GM23248 (cell line): ENCODE results near the gene PPP2R1B. TPM values are rescaled to one million over a fixed set of nuclear protein-coding genes. Genes with fewer than 3 reads are reported as not detected.

ENCODE experiments used
- DNase-seq: peaks from one replicate; pipeline ENCODE4 v3.0.0-alpha.2; 2015
- H2AFZ ChIP-seq: fragments of 200-600 bp; sonication (generic); 2 replicates; pipeline ENCODE4 v1.6.1; 2016; ENCODE audit warnings: antibody characterized with exemption
- H3F3A ChIP-seq: fragments of 200-600 bp; sonication (generic); 2 replicates; pipeline ENCODE4 v1.6.1; 2016; ENCODE audit warnings: mild to moderate bottlenecking, antibody characterized with exemption, mixed run types; ENCODE audit not compliant: insufficient read depth
- H3K27ac ChIP-seq: fragments of 200-600 bp; sonication (generic); 2 replicates; pipeline ENCODE4 v1.5.1; 2016; ENCODE audit warnings: mild to moderate bottlenecking
- H3K27me3 ChIP-seq: fragments of 200-600 bp; sonication (generic); replicated peaks from 2 replicates; pipeline ENCODE4 v1.6.1; 2016; ENCODE audit warnings: mild to moderate bottlenecking; ENCODE audit not compliant: insufficient read depth
- H3K36me3 ChIP-seq: fragments of 200-600 bp; sonication (generic); 2 replicates; pipeline ENCODE4 v1.6.1; 2016; ENCODE audit warnings: low read depth, mild to moderate bottlenecking
- H3K4me1 ChIP-seq: fragments of 200-600 bp; sonication (generic); 2 replicates; pipeline ENCODE4 v1.6.1; 2016; ENCODE audit warnings: mild to moderate bottlenecking; ENCODE audit not compliant: insufficient read depth
- H3K4me2 ChIP-seq: fragments of 200-600 bp; sonication (generic); one replicate; pipeline ENCODE4 v1.6.1; 2016; ENCODE audit warnings: mild to moderate bottlenecking; ENCODE audit not compliant: unreplicated experiment
- H3K4me3 ChIP-seq: fragments of 200-600 bp; sonication (generic); 2 replicates; pipeline ENCODE4 v1.5.1; 2016; ENCODE audit warnings: mild to moderate bottlenecking
- H3K79me2 ChIP-seq: fragments of 200-600 bp; sonication (generic); 2 replicates; pipeline ENCODE4 v1.6.1; 2016; ENCODE audit warnings: mild to moderate bottlenecking; ENCODE audit not compliant: insufficient read depth
- H3K9ac ChIP-seq: fragments of 200-600 bp; sonication (generic); 2 replicates; pipeline ENCODE4 v1.6.1; 2016; ENCODE audit warnings: mild to moderate bottlenecking
- H3K9me2 ChIP-seq: fragments of 200-600 bp; sonication (generic); 2 replicates; pipeline ENCODE4 v1.6.1; 2016; ENCODE audit warnings: mixed run types, mild to moderate bottlenecking, moderate library complexity; ENCODE audit not compliant: insufficient read depth
- H3K9me3 ChIP-seq: fragments of 200-600 bp; sonication (generic); one replicate; pipeline ENCODE4 v1.6.1; 2017; ENCODE audit warnings: low read depth
- H4K20me1 ChIP-seq: fragments of 200-600 bp; sonication (generic); 2 replicates; pipeline ENCODE4 v1.6.0; 2016; ENCODE audit not compliant: insufficient read depth
- EZH2 ChIP-seq: fragments of 200-600 bp; sonication (generic); IDR thresholded peaks from 2 replicates; pipeline ENCODE4 v1.6.1; 2018; ENCODE audit warnings: antibody characterized with exemption, mild to moderate bottlenecking; ENCODE audit not compliant: insufficient read depth, poor library complexity, severe bottlenecking
- EZH2phosphoT487 ChIP-seq: fragments of 200-600 bp; sonication (generic); IDR thresholded peaks from 2 replicates; pipeline ENCODE4 v1.6.1; 2018; ENCODE audit warnings: antibody characterized with exemption, moderate library complexity, mild to moderate bottlenecking, low read depth; ENCODE audit not compliant: insufficient read depth
- whole genome bisulfite sequencing, 2 experiments: methylation state at CpG; one replicate each; pipeline ENCODE4 v1.1.6; 2015 to 2017; ENCODE audit warnings: low lambda C conversion rate in 2 of 2, low coverage in 1 of 2; ENCODE audit errors: missing lambda C conversion rate in 2 of 2; 5-methylcytosine and 5-hydroxymethylcytosine counted together
- in situ Hi-C: fragments of 300-500 bp; cut with MboI; formaldehyde crosslinking; loops from 2 replicates; pipeline ENCODE4 v1.15.0; 2020
- polyA plus RNA-seq: library from polyadenylated mRNA; unstranded; fragments of >200 nt; fragmentation: Nextera tagmentation; extraction: Ambion mirVana; gene quantifications from 2 replicates; pipeline ENCODE4 v1.2.1, GENCODE V29; 2016
- total RNA-seq: library from RNA; depleted of rRNA; stranded (reverse); fragments of >200 nt; shearing (Covaris generic); gene quantifications from 2 replicates; pipeline ENCODE4 v1.2.3, GENCODE V29; 2014

The PPP2R1B gene
- total and polyA plus RNA-seq, 2 experiments from 2014 or later = 25.1 to 26.2 TPM

- WGBS, 2 experiments = 74 to 79% methylated on average over 3 of the region's 3 CpGs
- peaks cover 22% of the 10 kb centered on the region for H3F3A ChIP-seq
- H3K4me2 ChIP-seq = no peak overlapping the region
- H3K36me3 ChIP-seq = peaks cover 31% of the 10 kb centered on the region
- H3K79me2 ChIP-seq = peaks cover 66% of the 10 kb centered on the region
- peak; percentile 39 for DNase-seq
- no peaks in the 10 kb centered on the region for H3K9me3 ChIP-seq
- no peak overlapping the region for H3K9ac ChIP-seq
- no peak for TF ChIP-seq EZH2phosphoT487
- no peak for TF ChIP-seq EZH2
- peaks cover 24% of the 10 kb centered on the region for H3K4me1 ChIP-seq
- H3K27ac ChIP-seq = no peak overlapping the region
- H3K4me3 ChIP-seq = no peak overlapping the region
- in situ Hi-C loops = no loop called here
- no peaks in the 10 kb centered on the region for H3K9me2 ChIP-seq
- no peaks in the 10 kb centered on the region for H3K27me3 ChIP-seq
- H4K20me1 ChIP-seq = no peaks in the 10 kb centered on the region
- no peak overlapping the region for H2AFZ ChIP-seq
These were observed 3.1 kb downstream of the PPP2R1B start for GRCh38 chr11:111762981-111763643.

- Histone ChIP-seq H3K9ac (no peak overlapping the region), H2AFZ (no peak overlapping the region), H3K4me1 (peaks cover 24% of the 10 kb centered on the region), H3K27me3 (no peaks in the 10 kb centered on the region), H3K27ac (no peak overlapping the region), H3F3A (peaks cover 22% of the 10 kb centered on the region), H3K4me2 (no peak overlapping the region), H4K20me1 (no peaks in the 10 kb centered on the region), H3K79me2 (peaks cover 66% of the 10 kb centered on the region), H3K36me3 (peaks cover 37% of the 10 kb centered on the region), H3K9me3 (no peaks in the 10 kb centered on the region), H3K4me3 (no peak overlapping the region), H3K9me2 (no peaks in the 10 kb centered on the region)
- in situ Hi-C loops = no loop called here
- WGBS, 2 experiments = 95 to 99% methylated on average over 5 of the region's 5 CpGs
- TF ChIP-seq EZH2 (no peak), EZH2phosphoT487 (no peak)
- DNase-seq = no peak
These were observed 3.7 kb downstream of the PPP2R1B start for GRCh38 chr11:111762526-111762925.

GRCh38 chr11:111761036-111761435, 5.2 kb downstream of the PPP2R1B start:
- in situ Hi-C loops = no loop called here
- TF ChIP-seq EZH2phosphoT487 = no peak
- TF ChIP-seq EZH2 = no peak
- H4K20me1 ChIP-seq = no peaks in the 10 kb centered on the region
- peaks cover 49% of the 10 kb centered on the region for H3K36me3 ChIP-seq
- no peaks in the 10 kb centered on the region for H3K9me2 ChIP-seq
- H3K9me3 ChIP-seq = no peaks in the 10 kb centered on the region
- H3K27me3 ChIP-seq = no peaks in the 10 kb centered on the region
- H3F3A ChIP-seq = peaks cover 12% of the 10 kb centered on the region; the same call in 1 of the 2 replicates
- WGBS, 2 experiments = 76 to 77% methylated on average over 4 of the region's 4 CpGs
- H3K27ac ChIP-seq = no peak overlapping the region
- H3K4me3 ChIP-seq = no peak overlapping the region
- H3K9ac ChIP-seq = no peak overlapping the region
- peaks cover 21% of the 10 kb centered on the region for H3K4me1 ChIP-seq
- no peak overlapping the region for H2AFZ ChIP-seq
- no peak for DNase-seq
- peaks cover 74% of the 10 kb centered on the region for H3K79me2 ChIP-seq
- H3K4me2 ChIP-seq = no peak overlapping the region

GRCh38 chr11:111759778-111760407, 6.3 kb downstream of the PPP2R1B start:
- Histone ChIP-seq H3K79me2 (peaks cover 62% of the 10 kb centered on the region), H3F3A (peaks cover 8% of the 10 kb centered on the region; the same call in 1 of the 2 replicates), H3K9me3 (no peaks in the 10 kb centered on the region), H3K27ac (no peak overlapping the region), H3K27me3 (no peaks in the 10 kb centered on the region), H3K4me1 (peaks cover 18% of the 10 kb centered on the region), H2AFZ (no peak overlapping the region), H3K4me3 (no peak overlapping the region), H4K20me1 (no peaks in the 10 kb centered on the region), H3K9ac (no peak overlapping the region), H3K4me2 (no peak overlapping the region), H3K9me2 (no peaks in the 10 kb centered on the region), H3K36me3 (peaks cover 53% of the 10 kb centered on the region)
- WGBS, 2 experiments = 72 to 79% methylated on average over 5 of the region's 5 CpGs
- no peak for DNase-seq
- TF ChIP-seq EZH2 = no peak
- no peak for TF ChIP-seq EZH2phosphoT487
- in situ Hi-C loops = no loop called here
